HepG2 (cell line): ENCODE data around the gene SESN1. TPM values are rescaled to one million over a fixed set of nuclear protein-coding genes. Genes with fewer than 3 reads are reported as not detected.

Experiments
- ARHGAP35 ChIP-seq: sonication (generic); formaldehyde crosslinking; IDR thresholded peaks from 2 replicates; pipeline ENCODE4 v1.9.0; 2022; ENCODE audit warnings: mild to moderate bottlenecking, inconsistent platforms, moderate library complexity, missing genetic modification reagents, borderline replicate concordance
- BRCA1 ChIP-seq: sonication (generic); formaldehyde crosslinking; IDR thresholded peaks from 2 replicates; pipeline ENCODE4 v1.4.0; 2020; ENCODE audit warnings: missing genetic modification reagents
- CREB1 ChIP-seq, 2 experiments: fragments of 450-650 bp in 1 of 2; IDR thresholded peaks; 2 replicates each; pipeline ENCODE4 v1.6.1; 2016 to 2017; ENCODE audit warnings: control low read depth in 1 of 2, mild to moderate bottlenecking in 1 of 2, missing compliant biosample characterization in 1 of 2, missing genetic modification characterization in 1 of 2
- ISL2 ChIP-seq: sonication (generic); formaldehyde crosslinking; IDR thresholded peaks from 2 replicates; pipeline ENCODE4 v1.5.0; 2020; ENCODE audit warnings: missing genetic modification reagents
- MAFG ChIP-seq: sonication (generic); formaldehyde crosslinking; IDR thresholded peaks from 2 replicates; pipeline ENCODE4 v1.5.1; 2020; ENCODE audit warnings: mild to moderate bottlenecking, missing genetic modification reagents
- MEIS1 ChIP-seq: sonication (generic); formaldehyde crosslinking; IDR thresholded peaks from 2 replicates; pipeline ENCODE4 v1.9.0; 2021; ENCODE audit warnings: mild to moderate bottlenecking, missing genetic modification reagents, moderate library complexity, borderline replicate concordance
- MEIS2 ChIP-seq: sonication (generic); formaldehyde crosslinking; IDR thresholded peaks from 2 replicates; pipeline ENCODE4 v1.9.0; 2021; ENCODE audit warnings: mild to moderate bottlenecking, missing genetic modification reagents
- MZF1 ChIP-seq: sonication (generic); formaldehyde crosslinking; IDR thresholded peaks from 2 replicates; pipeline ENCODE4 v1.8.1; 2023; ENCODE audit warnings: mild to moderate bottlenecking, missing genetic modification reagents, borderline replicate concordance
- NR1H2 ChIP-seq: sonication (generic); formaldehyde crosslinking; IDR thresholded peaks from 2 replicates; pipeline ENCODE4 v1.8.1; 2022; ENCODE audit warnings: low read depth, missing genetic modification reagents, borderline replicate concordance
- POLR2A ChIP-seq, 2 experiments: IDR thresholded peaks; 2 replicates each; pipeline ENCODE4 v1.6.1; 2011; ENCODE audit warnings: low read depth in 2 of 2, low read length in 2 of 2, mild to moderate bottlenecking in 1 of 2, moderate library complexity in 1 of 2; ENCODE audit not compliant: insufficient read depth in 1 of 2
- SNAI1 ChIP-seq: sonication (generic); formaldehyde crosslinking; IDR thresholded peaks from 2 replicates; pipeline ENCODE4 v1.5.0; 2020; ENCODE audit warnings: mild to moderate bottlenecking, missing genetic modification reagents, borderline replicate concordance
- TBL1XR1 ChIP-seq: fragments of 150-350 bp; IDR thresholded peaks from 2 replicates; pipeline ENCODE4 v1.6.1; 2014; ENCODE audit warnings: borderline replicate concordance, low read length; ENCODE audit not compliant: partially characterized antibody
- TBX3 ChIP-seq: fragments of 450-650 bp; IDR thresholded peaks from 2 replicates; pipeline ENCODE4 v1.6.1; 2017; ENCODE audit warnings: antibody characterized with exemption, mild to moderate bottlenecking, inconsistent platforms, borderline replicate concordance
- ZMYM4 ChIP-seq: sonication (generic); formaldehyde crosslinking; IDR thresholded peaks from 2 replicates; pipeline ENCODE4 v1.8.1; 2023; ENCODE audit warnings: mild to moderate bottlenecking, missing genetic modification reagents
- ZNF12 ChIP-seq: sonication (generic); formaldehyde crosslinking; IDR thresholded peaks from 2 replicates; pipeline ENCODE4 v1.5.0; 2020; ENCODE audit warnings: missing genetic modification reagents
- ZNF44 ChIP-seq: sonication (generic); formaldehyde crosslinking; IDR thresholded peaks from 2 replicates; pipeline ENCODE4 v1.5.1; 2020; ENCODE audit warnings: mild to moderate bottlenecking, missing genetic modification reagents
- ZNF7 ChIP-seq: IDR thresholded peaks from 2 replicates; pipeline ENCODE4 v1.6.1; 2016; ENCODE audit warnings: missing biosample characterization, missing genetic modification reagents
- ZNF788 ChIP-seq: sonication (generic); formaldehyde crosslinking; IDR thresholded peaks from 2 replicates; pipeline ENCODE4 v1.5.0; 2020; ENCODE audit warnings: mild to moderate bottlenecking, missing genetic modification reagents, borderline replicate concordance
- ZNF879 ChIP-seq: sonication (generic); formaldehyde crosslinking; IDR thresholded peaks from 2 replicates; pipeline ENCODE4 v1.8.1; 2023; ENCODE audit warnings: missing genetic modification reagents
- polyA plus RNA-seq, 8 experiments: library from polyadenylated mRNA; depleted of rRNA in 3 of 8; stranded (reverse) in 7 of 8; unstranded in 1 of 8; fragments of >200 nt; fragmentation: Illumina TruSeq in 4 of 8; extraction: Trizol in 4 of 8; gene quantifications; 2 replicates each; pipeline versions ENCODE4 v1.2.1 to v1.2.3, GENCODE V29; 2011 to 2016; ENCODE audit warnings: low read depth in 4 of 8, missing spikeins in 1 of 8, mixed read lengths in 1 of 8; ENCODE audit not compliant: insufficient read depth in 1 of 8
- total RNA-seq, 5 experiments: library from RNA; depleted of rRNA; stranded (reverse); fragments of >200 nt; fragmentation: Illumina TruSeq; extraction: Trizol; gene quantifications; 2 replicates each; pipeline ENCODE4 v1.2.3, GENCODE V29; 2016; ENCODE audit warnings: low read depth in 1 of 5
- TF ChIP-seq, protein P1 (sequence below): sonication (generic); formaldehyde crosslinking; conservative IDR thresholded peaks from 2 replicates; pipeline ENCODE4 v1.8.0; 2022; ENCODE audit warnings: missing genetic modification reagents
- TF ChIP-seq, protein P2 (sequence below): sonication (generic); formaldehyde crosslinking; IDR thresholded peaks from 2 replicates; pipeline ENCODE4 v1.4.0; 2020; ENCODE audit warnings: missing genetic modification reagents
- TF ChIP-seq, protein P3 (sequence below): sonication (generic); formaldehyde crosslinking; IDR thresholded peaks from 2 replicates; pipeline ENCODE4 v1.5.0; 2020; ENCODE audit warnings: mild to moderate bottlenecking, missing genetic modification reagents
- TF ChIP-seq, protein P4 (sequence below): sonication (generic); formaldehyde crosslinking; conservative IDR thresholded peaks from 2 replicates; pipeline ENCODE4 v1.5.0; 2020; ENCODE audit warnings: missing genetic modification reagents

Gene SESN1
- total and polyA plus RNA-seq, 2 of the 13 experiments (the other 11 are each of a cell fraction or from before 2014, with no cell fraction given): 24.9 to 44.7 TPM

DNA sequence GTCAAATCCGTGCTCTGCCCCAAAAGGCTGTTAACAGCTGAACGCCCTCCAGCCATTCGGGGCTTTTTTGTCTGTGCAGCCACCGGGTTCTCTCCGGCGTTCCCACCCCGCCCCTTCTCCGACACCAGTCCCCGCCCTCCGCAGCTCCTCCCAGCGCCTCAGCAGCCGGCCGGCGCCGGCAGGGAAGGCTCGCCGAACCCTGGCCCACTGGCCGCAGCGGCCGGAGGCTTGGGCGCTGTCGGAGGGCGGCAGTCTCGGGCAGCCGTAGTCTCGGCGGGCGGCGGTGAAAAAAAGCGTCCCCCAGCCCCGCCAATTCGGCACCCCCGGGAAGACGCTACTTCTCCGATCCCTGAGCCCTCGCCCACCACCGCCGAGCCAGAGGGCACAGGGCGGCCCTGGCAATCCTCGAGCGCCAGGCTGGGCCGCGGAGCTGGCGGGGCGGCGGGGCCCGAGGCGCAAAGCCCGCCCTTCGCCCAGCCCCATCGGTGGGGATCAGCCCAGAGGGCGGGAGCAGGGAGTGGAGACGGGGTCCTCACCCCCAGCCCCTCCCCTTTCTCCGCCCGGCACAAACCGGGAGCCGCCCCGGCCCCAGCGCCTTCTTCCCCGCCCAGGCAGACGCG is at the start of gene SESN1 (continued):
- TF ChIP-seq MAFG (CRISPR knock-in tag) (0 out of 2 replicates have a peak, but pooled peaks have one; percentile 44), SNAI1 (CRISPR knock-in tag) (no peak), MZF1 (CRISPR knock-in tag) (no peak), TBL1XR1 (no peak), ZNF879 (CRISPR knock-in tag) (0 out of 2 replicates have a peak, but pooled peaks have one; percentile 18), BRCA1 (CRISPR knock-in tag) (0 out of 2 replicates have a peak, but pooled peaks have one; percentile 75), ZNF788 (CRISPR knock-in tag) (peak; percentile 82; the same call in 1 of the 2 replicates), ZMYM4 (peak; percentile 13; the same call in 1 of the 2 replicates), ARHGAP35 (CRISPR knock-in tag) (peak; percentile 48; the same call in 1 of the 2 replicates), ZNF7 (no peak), MEIS2 (CRISPR knock-in tag) (no peak; the same call in 1 of the 2 replicates), ZNF12 (CRISPR knock-in tag) (peak; percentile 100), ZNF44 (no peak), ISL2 (CRISPR knock-in tag) (peak; percentile 68; the same call in 1 of the 2 replicates), TBX3 (no peak), CREB1 (IDR thresholded peaks at IDR 0.05) (no peak), CREB1 (CRISPR knock-in tag; IDR thresholded peaks at IDR 0.05) (no peak), MEIS1 (peak; percentile 89), NR1H2 (CRISPR knock-in tag) (no peak), POLR2A (IDR thresholded peaks at IDR 0.05; ENCODE audit: insufficient read depth in 1 of 2, low read depth in 2 of 2, low read length in 2 of 2) (peak; percentile 48 to 70; a peak in 3 of 4 replicates)
- TF ChIP-seq, protein P1, sequence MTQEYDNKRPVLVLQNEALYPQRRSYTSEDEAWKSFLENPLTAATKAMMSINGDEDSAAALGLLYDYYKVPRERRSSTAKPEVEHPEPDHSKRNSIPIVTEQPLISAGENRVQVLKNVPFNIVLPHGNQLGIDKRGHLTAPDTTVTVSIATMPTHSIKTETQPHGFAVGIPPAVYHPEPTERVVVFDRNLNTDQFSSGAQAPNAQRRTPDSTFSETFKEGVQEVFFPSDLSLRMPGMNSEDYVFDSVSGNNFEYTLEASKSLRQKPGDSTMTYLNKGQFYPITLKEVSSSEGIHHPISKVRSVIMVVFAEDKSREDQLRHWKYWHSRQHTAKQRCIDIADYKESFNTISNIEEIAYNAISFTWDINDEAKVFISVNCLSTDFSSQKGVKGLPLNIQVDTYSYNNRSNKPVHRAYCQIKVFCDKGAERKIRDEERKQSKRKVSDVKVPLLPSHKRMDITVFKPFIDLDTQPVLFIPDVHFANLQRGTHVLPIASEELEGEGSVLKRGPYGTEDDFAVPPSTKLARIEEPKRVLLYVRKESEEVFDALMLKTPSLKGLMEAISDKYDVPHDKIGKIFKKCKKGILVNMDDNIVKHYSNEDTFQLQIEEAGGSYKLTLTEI (CRISPR knock-in tag): no peak
- TF ChIP-seq, protein P2, sequence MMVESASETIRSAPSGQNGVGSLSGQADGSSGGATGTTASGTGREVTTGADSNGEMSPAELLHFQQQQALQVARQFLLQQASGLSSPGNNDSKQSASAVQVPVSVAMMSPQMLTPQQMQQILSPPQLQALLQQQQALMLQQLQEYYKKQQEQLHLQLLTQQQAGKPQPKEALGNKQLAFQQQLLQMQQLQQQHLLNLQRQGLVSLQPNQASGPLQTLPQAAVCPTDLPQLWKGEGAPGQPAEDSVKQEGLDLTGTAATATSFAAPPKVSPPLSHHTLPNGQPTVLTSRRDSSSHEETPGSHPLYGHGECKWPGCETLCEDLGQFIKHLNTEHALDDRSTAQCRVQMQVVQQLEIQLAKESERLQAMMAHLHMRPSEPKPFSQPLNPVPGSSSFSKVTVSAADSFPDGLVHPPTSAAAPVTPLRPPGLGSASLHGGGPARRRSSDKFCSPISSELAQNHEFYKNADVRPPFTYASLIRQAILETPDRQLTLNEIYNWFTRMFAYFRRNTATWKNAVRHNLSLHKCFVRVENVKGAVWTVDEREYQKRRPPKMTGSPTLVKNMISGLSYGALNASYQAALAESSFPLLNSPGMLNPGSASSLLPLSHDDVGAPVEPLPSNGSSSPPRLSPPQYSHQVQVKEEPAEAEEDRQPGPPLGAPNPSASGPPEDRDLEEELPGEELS (CRISPR knock-in tag): no peak; the same call in 1 of the 2 replicates
- TF ChIP-seq, protein P3, sequence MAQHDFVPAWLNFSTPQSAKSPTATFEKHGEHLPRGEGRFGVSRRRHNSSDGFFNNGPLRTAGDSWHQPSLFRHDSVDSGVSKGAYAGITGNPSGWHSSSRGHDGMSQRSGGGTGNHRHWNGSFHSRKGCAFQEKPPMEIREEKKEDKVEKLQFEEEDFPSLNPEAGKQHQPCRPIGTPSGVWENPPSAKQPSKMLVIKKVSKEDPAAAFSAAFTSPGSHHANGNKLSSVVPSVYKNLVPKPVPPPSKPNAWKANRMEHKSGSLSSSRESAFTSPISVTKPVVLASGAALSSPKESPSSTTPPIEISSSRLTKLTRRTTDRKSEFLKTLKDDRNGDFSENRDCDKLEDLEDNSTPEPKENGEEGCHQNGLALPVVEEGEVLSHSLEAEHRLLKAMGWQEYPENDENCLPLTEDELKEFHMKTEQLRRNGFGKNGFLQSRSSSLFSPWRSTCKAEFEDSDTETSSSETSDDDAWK (CRISPR knock-in tag): no peak
- TF ChIP-seq, protein P4, sequence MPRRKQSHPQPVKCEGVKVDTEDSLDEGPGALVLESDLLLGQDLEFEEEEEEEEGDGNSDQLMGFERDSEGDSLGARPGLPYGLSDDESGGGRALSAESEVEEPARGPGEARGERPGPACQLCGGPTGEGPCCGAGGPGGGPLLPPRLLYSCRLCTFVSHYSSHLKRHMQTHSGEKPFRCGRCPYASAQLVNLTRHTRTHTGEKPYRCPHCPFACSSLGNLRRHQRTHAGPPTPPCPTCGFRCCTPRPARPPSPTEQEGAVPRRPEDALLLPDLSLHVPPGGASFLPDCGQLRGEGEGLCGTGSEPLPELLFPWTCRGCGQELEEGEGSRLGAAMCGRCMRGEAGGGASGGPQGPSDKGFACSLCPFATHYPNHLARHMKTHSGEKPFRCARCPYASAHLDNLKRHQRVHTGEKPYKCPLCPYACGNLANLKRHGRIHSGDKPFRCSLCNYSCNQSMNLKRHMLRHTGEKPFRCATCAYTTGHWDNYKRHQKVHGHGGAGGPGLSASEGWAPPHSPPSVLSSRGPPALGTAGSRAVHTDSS: no peak
